HepG2 (cell line): ENCODE data around the gene TSTD1. TPM values are rescaled to one million over a fixed set of nuclear protein-coding genes. Genes with fewer than 3 reads are reported as not detected.
A peak's percentile ranks its signal among the peaks of the same experiment; 100 is the strongest.

Source experiments
- CENPT ChIP-seq: sonication (generic); formaldehyde crosslinking; IDR thresholded peaks from 2 replicates; pipeline ENCODE4 v1.8.0; 2022; ENCODE audit warnings: low read depth, mild to moderate bottlenecking, moderate library complexity, missing genetic modification reagents
- FOXJ3 ChIP-seq: sonication (generic); formaldehyde crosslinking; IDR thresholded peaks from 2 replicates; pipeline ENCODE4 v1.4.0; 2020; ENCODE audit warnings: missing genetic modification reagents, mild to moderate bottlenecking, borderline replicate concordance
- FOXK1 ChIP-seq: sonication (generic); formaldehyde crosslinking; IDR thresholded peaks from 2 replicates; pipeline ENCODE4 v1.4.0; 2020; ENCODE audit warnings: low read depth, missing genetic modification reagents, borderline replicate concordance
- ISX ChIP-seq: sonication (generic); formaldehyde crosslinking; conservative IDR thresholded peaks from 2 replicates; pipeline ENCODE4 v1.5.0; 2020; ENCODE audit warnings: missing genetic modification reagents
- RFX3 ChIP-seq: IDR thresholded peaks from 2 replicates; pipeline ENCODE4 v1.6.1; 2016; ENCODE audit warnings: missing biosample characterization, missing genetic modification reagents
- SOX6 ChIP-seq, 2 experiments: fragments of 450-650 bp in 1 of 2; sonication (generic) in 1 of 2; formaldehyde crosslinking in 1 of 2; IDR thresholded peaks; 2 replicates each; pipeline versions ENCODE4 v1.4.0 to v1.6.1; 2017 to 2020; ENCODE audit warnings: antibody characterized with exemption in 1 of 2, mild to moderate bottlenecking in 1 of 2, missing genetic modification reagents in 1 of 2
- THYN1 ChIP-seq: sonication (generic); formaldehyde crosslinking; IDR thresholded peaks from 2 replicates; pipeline ENCODE4 v1.8.1; 2023; ENCODE audit warnings: low read depth, mild to moderate bottlenecking, moderate library complexity, missing genetic modification reagents, borderline replicate concordance
- YEATS4 ChIP-seq: sonication (generic); formaldehyde crosslinking; IDR thresholded peaks from 2 replicates; pipeline ENCODE4 v1.4.0; 2020; ENCODE audit warnings: missing genetic modification reagents, borderline replicate concordance
- ZBTB3 ChIP-seq: sonication (generic); formaldehyde crosslinking; IDR thresholded peaks from 2 replicates; pipeline ENCODE4 v1.4.0; 2020; ENCODE audit warnings: low read depth, mild to moderate bottlenecking, moderate library complexity, missing genetic modification reagents, borderline replicate concordance
- ZEB1 ChIP-seq: IDR thresholded peaks from 2 replicates; pipeline ENCODE4 v1.6.1; 2012; ENCODE audit warnings: mild to moderate bottlenecking, low read depth, inconsistent platforms; ENCODE audit not compliant: insufficient replicate concordance
- ZNF382 ChIP-seq: sonication (generic); formaldehyde crosslinking; IDR thresholded peaks from 2 replicates; pipeline ENCODE4 v1.5.0; 2020; ENCODE audit warnings: missing genetic modification reagents, mild to moderate bottlenecking, borderline replicate concordance
- ZNF674 ChIP-seq: sonication (generic); formaldehyde crosslinking; IDR thresholded peaks from 2 replicates; pipeline ENCODE4 v1.5.0; 2020; ENCODE audit warnings: low read depth, mild to moderate bottlenecking, missing genetic modification reagents
- ZNF792 ChIP-seq: IDR thresholded peaks from 2 replicates; pipeline ENCODE4 v1.6.1; 2016
- polyA plus RNA-seq, 8 experiments: library from polyadenylated mRNA; depleted of rRNA in 3 of 8; stranded (reverse) in 7 of 8; unstranded in 1 of 8; fragments of >200 nt; fragmentation: Illumina TruSeq in 4 of 8; extraction: Trizol in 4 of 8; gene quantifications; 2 replicates each; pipeline versions ENCODE4 v1.2.1 to v1.2.3, GENCODE V29; 2011 to 2016; ENCODE audit warnings: low read depth in 4 of 8, missing spikeins in 1 of 8, mixed read lengths in 1 of 8; ENCODE audit not compliant: insufficient read depth in 1 of 8
- total RNA-seq, 5 experiments: library from RNA; depleted of rRNA; stranded (reverse); fragments of >200 nt; fragmentation: Illumina TruSeq; extraction: Trizol; gene quantifications; 2 replicates each; pipeline ENCODE4 v1.2.3, GENCODE V29; 2016; ENCODE audit warnings: low read depth in 1 of 5
- TF ChIP-seq, protein P1 (sequence below): sonication (generic); formaldehyde crosslinking; IDR thresholded peaks from 2 replicates; pipeline ENCODE4 v1.4.0; 2020; ENCODE audit warnings: mild to moderate bottlenecking, missing genetic modification reagents
- TF ChIP-seq, protein P2 (sequence below): sonication (generic); formaldehyde crosslinking; IDR thresholded peaks from 2 replicates; pipeline ENCODE4 v1.4.0; 2020; ENCODE audit warnings: mild to moderate bottlenecking, missing genetic modification reagents, borderline replicate concordance
- TF ChIP-seq, protein P3 (sequence below): fragments of 450-650 bp; IDR thresholded peaks from 2 replicates; pipeline ENCODE4 v1.6.1; 2017; ENCODE audit warnings: mild to moderate bottlenecking
- TF ChIP-seq, protein P4 (sequence below): sonication (generic); formaldehyde crosslinking; IDR thresholded peaks from 2 replicates; pipeline ENCODE4 v1.8.0; 2022; ENCODE audit warnings: missing genetic modification reagents, mild to moderate bottlenecking, moderate library complexity, borderline replicate concordance

Gene TSTD1
- total and polyA plus RNA-seq, 2 of the 13 experiments (the other 11 are each of a cell fraction or from before 2014, with no cell fraction given), result 0.15 to 0.31 TPM

DNA sequence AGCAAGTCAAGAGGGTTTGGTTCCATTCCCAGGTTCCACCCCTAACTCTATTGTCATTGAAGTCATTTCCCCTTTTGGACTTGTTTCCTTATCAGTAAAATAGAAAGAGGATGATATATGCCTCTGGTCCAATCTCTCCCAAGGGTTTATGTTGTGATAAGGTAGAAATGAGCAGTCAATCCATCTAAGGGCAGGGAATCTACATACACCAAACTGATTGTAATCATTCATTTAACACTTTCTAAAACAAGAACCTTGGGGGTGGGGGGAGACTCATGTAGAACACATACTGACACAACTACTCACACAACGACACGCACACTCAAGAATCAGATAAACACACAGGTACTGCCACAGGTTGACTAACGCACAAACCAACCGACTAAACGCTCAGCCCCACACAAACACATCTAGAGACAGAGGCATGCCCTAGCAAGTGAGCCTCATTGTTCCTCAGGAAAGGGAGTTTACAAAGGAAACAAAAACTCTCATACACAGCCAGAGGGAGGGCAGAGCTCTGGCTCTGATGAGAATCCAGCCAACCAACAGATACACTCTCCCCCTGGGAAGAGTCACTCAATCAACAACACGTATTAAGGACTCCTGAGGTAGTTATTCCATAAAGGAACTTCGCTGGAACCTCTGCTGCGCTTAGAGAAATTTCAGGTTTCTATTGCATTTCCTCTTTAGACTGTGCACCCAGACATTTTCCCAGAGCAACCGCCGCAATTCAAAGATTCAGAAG lies 18.8 kb downstream of the TSTD1 start (continued):
- TF ChIP-seq ZBTB3 (0 out of 2 replicates have a peak, but pooled peaks have one; percentile 30), ZNF674 (CRISPR knock-in tag) (no peak), ZEB1 (no peak), RFX3 (CRISPR knock-in tag) (no peak), YEATS4 (CRISPR knock-in tag) (no peak), ISX (no peak), SOX6 (IDR thresholded peaks at IDR 0.05) (no peak), SOX6 (CRISPR knock-in tag; IDR thresholded peaks at IDR 0.05) (0 out of 2 replicates have a peak, but pooled peaks have one; percentile 5), FOXJ3 (no peak), THYN1 (CRISPR knock-in tag) (no peak), CENPT (CRISPR knock-in tag) (no peak), FOXK1 (no peak), ZNF382 (CRISPR knock-in tag) (no peak), ZNF792 (no peak)
- TF ChIP-seq, protein P1, sequence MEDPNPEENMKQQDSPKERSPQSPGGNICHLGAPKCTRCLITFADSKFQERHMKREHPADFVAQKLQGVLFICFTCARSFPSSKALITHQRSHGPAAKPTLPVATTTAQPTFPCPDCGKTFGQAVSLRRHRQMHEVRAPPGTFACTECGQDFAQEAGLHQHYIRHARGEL (CRISPR knock-in tag), result no peak
- TF ChIP-seq, protein P2, sequence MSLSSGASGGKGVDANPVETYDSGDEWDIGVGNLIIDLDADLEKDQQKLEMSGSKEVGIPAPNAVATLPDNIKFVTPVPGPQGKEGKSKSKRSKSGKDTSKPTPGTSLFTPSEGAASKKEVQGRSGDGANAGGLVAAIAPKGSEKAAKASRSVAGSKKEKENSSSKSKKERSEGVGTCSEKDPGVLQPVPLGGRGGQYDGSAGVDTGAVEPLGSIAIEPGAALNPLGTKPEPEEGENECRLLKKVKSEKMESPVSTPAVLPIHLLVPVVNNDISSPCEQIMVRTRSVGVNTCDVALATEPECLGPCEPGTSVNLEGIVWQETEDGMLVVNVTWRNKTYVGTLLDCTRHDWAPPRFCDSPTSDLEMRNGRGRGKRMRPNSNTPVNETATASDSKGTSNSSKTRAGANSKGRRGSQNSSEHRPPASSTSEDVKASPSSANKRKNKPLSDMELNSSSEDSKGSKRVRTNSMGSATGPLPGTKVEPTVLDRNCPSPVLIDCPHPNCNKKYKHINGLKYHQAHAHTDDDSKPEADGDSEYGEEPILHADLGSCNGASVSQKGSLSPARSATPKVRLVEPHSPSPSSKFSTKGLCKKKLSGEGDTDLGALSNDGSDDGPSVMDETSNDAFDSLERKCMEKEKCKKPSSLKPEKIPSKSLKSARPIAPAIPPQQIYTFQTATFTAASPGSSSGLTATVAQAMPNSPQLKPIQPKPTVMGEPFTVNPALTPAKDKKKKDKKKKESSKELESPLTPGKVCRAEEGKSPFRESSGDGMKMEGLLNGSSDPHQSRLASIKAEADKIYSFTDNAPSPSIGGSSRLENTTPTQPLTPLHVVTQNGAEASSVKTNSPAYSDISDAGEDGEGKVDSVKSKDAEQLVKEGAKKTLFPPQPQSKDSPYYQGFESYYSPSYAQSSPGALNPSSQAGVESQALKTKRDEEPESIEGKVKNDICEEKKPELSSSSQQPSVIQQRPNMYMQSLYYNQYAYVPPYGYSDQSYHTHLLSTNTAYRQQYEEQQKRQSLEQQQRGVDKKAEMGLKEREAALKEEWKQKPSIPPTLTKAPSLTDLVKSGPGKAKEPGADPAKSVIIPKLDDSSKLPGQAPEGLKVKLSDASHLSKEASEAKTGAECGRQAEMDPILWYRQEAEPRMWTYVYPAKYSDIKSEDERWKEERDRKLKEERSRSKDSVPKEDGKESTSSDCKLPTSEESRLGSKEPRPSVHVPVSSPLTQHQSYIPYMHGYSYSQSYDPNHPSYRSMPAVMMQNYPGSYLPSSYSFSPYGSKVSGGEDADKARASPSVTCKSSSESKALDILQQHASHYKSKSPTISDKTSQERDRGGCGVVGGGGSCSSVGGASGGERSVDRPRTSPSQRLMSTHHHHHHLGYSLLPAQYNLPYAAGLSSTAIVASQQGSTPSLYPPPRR (CRISPR knock-in tag), result no peak
- TF ChIP-seq, protein P3, sequence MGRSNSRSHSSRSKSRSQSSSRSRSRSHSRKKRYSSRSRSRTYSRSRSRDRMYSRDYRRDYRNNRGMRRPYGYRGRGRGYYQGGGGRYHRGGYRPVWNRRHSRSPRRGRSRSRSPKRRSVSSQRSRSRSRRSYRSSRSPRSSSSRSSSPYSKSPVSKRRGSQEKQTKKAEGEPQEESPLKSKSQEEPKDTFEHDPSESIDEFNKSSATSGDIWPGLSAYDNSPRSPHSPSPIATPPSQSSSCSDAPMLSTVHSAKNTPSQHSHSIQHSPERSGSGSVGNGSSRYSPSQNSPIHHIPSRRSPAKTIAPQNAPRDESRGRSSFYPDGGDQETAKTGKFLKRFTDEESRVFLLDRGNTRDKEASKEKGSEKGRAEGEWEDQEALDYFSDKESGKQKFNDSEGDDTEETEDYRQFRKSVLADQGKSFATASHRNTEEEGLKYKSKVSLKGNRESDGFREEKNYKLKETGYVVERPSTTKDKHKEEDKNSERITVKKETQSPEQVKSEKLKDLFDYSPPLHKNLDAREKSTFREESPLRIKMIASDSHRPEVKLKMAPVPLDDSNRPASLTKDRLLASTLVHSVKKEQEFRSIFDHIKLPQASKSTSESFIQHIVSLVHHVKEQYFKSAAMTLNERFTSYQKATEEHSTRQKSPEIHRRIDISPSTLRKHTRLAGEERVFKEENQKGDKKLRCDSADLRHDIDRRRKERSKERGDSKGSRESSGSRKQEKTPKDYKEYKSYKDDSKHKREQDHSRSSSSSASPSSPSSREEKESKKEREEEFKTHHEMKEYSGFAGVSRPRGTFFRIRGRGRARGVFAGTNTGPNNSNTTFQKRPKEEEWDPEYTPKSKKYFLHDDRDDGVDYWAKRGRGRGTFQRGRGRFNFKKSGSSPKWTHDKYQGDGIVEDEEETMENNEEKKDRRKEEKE, result no peak
- TF ChIP-seq, protein P4, sequence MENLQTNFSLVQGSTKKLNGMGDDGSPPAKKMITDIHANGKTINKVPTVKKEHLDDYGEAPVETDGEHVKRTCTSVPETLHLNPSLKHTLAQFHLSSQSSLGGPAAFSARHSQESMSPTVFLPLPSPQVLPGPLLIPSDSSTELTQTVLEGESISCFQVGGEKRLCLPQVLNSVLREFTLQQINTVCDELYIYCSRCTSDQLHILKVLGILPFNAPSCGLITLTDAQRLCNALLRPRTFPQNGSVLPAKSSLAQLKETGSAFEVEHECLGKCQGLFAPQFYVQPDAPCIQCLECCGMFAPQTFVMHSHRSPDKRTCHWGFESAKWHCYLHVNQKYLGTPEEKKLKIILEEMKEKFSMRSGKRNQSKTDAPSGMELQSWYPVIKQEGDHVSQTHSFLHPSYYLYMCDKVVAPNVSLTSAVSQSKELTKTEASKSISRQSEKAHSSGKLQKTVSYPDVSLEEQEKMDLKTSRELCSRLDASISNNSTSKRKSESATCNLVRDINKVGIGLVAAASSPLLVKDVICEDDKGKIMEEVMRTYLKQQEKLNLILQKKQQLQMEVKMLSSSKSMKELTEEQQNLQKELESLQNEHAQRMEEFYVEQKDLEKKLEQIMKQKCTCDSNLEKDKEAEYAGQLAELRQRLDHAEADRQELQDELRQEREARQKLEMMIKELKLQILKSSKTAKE (CRISPR knock-in tag), result no peak
